HEK293T (cell line): ENCODE results near the gene HUWE1.

Source experiments
- BHLHE40 ChIP-seq: fragments of 450-650 bp; IDR thresholded peaks from 2 replicates; pipeline ENCODE4 v1.6.1; 2016; ENCODE audit warnings: mild to moderate bottlenecking, moderate library complexity, borderline replicate concordance
- CTBP1 ChIP-seq: fragments of 450-650 bp; IDR thresholded peaks from 2 replicates; pipeline ENCODE4 v1.6.1; 2016; ENCODE audit warnings: borderline replicate concordance
- ELF4 ChIP-seq: fragments of 450-650 bp; IDR thresholded peaks from 2 replicates; pipeline ENCODE4 v1.6.1; 2017; ENCODE audit warnings: antibody characterized with exemption
- FOXA1 ChIP-seq: fragments of 450-650 bp; IDR thresholded peaks from 2 replicates; pipeline ENCODE4 v1.6.1; 2016; ENCODE audit warnings: mild to moderate bottlenecking
- FOXK2 ChIP-seq: fragments of 450-650 bp; IDR thresholded peaks from 2 replicates; pipeline ENCODE4 v1.6.1; 2016; ENCODE audit warnings: mild to moderate bottlenecking
- FOXM1 ChIP-seq: fragments of 450-650 bp; IDR thresholded peaks from 2 replicates; pipeline ENCODE4 v1.6.1; 2017; ENCODE audit warnings: mild to moderate bottlenecking, borderline replicate concordance
- HDGF ChIP-seq: fragments of 450-650 bp; IDR thresholded peaks from 2 replicates; pipeline ENCODE4 v1.6.1; 2017; ENCODE audit warnings: antibody characterized with exemption, borderline replicate concordance
- L3MBTL2 ChIP-seq: fragments of 450-650 bp; conservative IDR thresholded peaks from 2 replicates; pipeline ENCODE4 v1.6.1; 2016; ENCODE audit warnings: mild to moderate bottlenecking
- LEF1 ChIP-seq: fragments of 450-650 bp; IDR thresholded peaks from 2 replicates; pipeline ENCODE4 v1.6.1; 2017; ENCODE audit warnings: mild to moderate bottlenecking, borderline replicate concordance
- SP1 ChIP-seq: fragments of 450-650 bp; IDR thresholded peaks from 2 replicates; pipeline ENCODE4 v1.6.1; 2017
- TARDBP ChIP-seq: fragments of 450-650 bp; IDR thresholded peaks from 2 replicates; pipeline ENCODE4 v1.6.1; 2016
- ZNF384 ChIP-seq: fragments of 450-650 bp; IDR thresholded peaks from 2 replicates; pipeline ENCODE4 v1.6.1; 2016
- TF ChIP-seq, protein P1 (sequence below): fragments of 450-650 bp; IDR thresholded peaks from 2 replicates; pipeline ENCODE4 v1.6.1; 2016

GRCh38 chrX:53713987-53714579 lies 27.6 kb upstream of the HUWE1 start:
- TF ChIP-seq FOXM1 (no peak), TARDBP (no peak), FOXA1 (no peak), BHLHE40 (no peak), SP1 (no peak), ZNF384 (no peak), FOXK2 (no peak), ELF4 (no peak), LEF1 (no peak), L3MBTL2 (no peak), HDGF (no peak), CTBP1 (no peak)
- TF ChIP-seq, protein P1, sequence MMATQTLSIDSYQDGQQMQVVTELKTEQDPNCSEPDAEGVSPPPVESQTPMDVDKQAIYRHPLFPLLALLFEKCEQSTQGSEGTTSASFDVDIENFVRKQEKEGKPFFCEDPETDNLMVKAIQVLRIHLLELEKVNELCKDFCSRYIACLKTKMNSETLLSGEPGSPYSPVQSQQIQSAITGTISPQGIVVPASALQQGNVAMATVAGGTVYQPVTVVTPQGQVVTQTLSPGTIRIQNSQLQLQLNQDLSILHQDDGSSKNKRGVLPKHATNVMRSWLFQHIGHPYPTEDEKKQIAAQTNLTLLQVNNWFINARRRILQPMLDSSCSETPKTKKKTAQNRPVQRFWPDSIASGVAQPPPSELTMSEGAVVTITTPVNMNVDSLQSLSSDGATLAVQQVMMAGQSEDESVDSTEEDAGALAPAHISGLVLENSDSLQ, result no peak
